Right lobe of liver (tissue), 4 donors: ENCODE results near the gene ADGRL3.

Source experiments
- CTCF ChIP-seq, 4 donors: fragments of 200-600 bp in 3 of 4; fragments of 450-650 bp in 1 of 4; IDR thresholded peaks; one replicate each; pipeline versions ENCODE4 v1.5.1 to v1.8.0; 2016 to 2022; ENCODE audit warnings: antibody characterized with exemption in 4 of 4, mild to moderate bottlenecking in 2 of 4
- POLR2A ChIP-seq: fragments of 450-650 bp; IDR thresholded peaks from one replicate; pipeline ENCODE4 v1.6.1; 2017; ENCODE audit warnings: antibody characterized with exemption, mild to moderate bottlenecking
- donor health status: DM: no; HTN: no; CAD: no.
- donor health status: DM: no; HTN: no; CAD: no.
- donor health status: DM: no; HTN: yes; CAD: no.

GRCh38 chr4:61995717-61996340 lies 795.7 kb downstream of the ADGRL3 start:
- TF ChIP-seq POLR2A, result no peak
- TF ChIP-seq CTCF (IDR thresholded peaks at IDR 0.05), result no peak
